Liver (tissue), 9 donors: Measurements from ENCODE around the gene SLC6A18. TPM values are rescaled to one million over a fixed set of nuclear protein-coding genes. Genes with fewer than 3 reads are reported as not detected.

ENCODE experiments used
- DNase-seq: peaks from one replicate; pipeline ENCODE4 v3.0.0-alpha.2; 2017; ENCODE audit warnings: low spot score
- H3K27ac ChIP-seq, 2 donors: one replicate each; pipeline ENCODE4 v1.7.0; 2013; ENCODE audit warnings: inconsistent platforms in 2 of 2, low read length in 2 of 2, control low read depth in 1 of 2, low read depth in 1 of 2, mild to moderate bottlenecking in 1 of 2
- H3K27me3 ChIP-seq, 4 donors: one replicate each; pipeline versions ENCODE4 v1.6.1 to v1.7.0; 2013; ENCODE audit warnings: low read length in 3 of 4, inconsistent platforms in 1 of 4, mild to moderate bottlenecking in 1 of 4, moderate library complexity in 1 of 4; ENCODE audit not compliant: control insufficient read depth in 4 of 4, insufficient read depth in 4 of 4
- H3K36me3 ChIP-seq, 4 donors: one replicate each; pipeline versions ENCODE4 v1.6.1 to v1.7.0; 2013; ENCODE audit warnings: low read length in 3 of 4, mild to moderate bottlenecking in 3 of 4, low read depth in 1 of 4, moderate library complexity in 1 of 4; ENCODE audit not compliant: control insufficient read depth in 4 of 4, insufficient read depth in 3 of 4
- H3K4me1 ChIP-seq, 4 donors: one replicate each; pipeline versions ENCODE4 v1.6.1 to v1.7.0; 2013; ENCODE audit warnings: low read length in 3 of 4, mild to moderate bottlenecking in 3 of 4, moderate library complexity in 1 of 4; ENCODE audit not compliant: control insufficient read depth in 4 of 4, insufficient read depth in 4 of 4
- H3K4me3 ChIP-seq, 3 donors: one replicate each; pipeline versions ENCODE4 v1.6.1 to v1.7.0; 2013; ENCODE audit warnings: low read length in 3 of 3, control low read depth in 1 of 3, low read depth in 1 of 3, mild to moderate bottlenecking in 1 of 3
- H3K9ac ChIP-seq, 2 donors: one replicate each; pipeline ENCODE4 v1.7.0; 2013; ENCODE audit warnings: low read length in 2 of 2, mild to moderate bottlenecking in 2 of 2, moderate library complexity in 2 of 2, control low read depth in 1 of 2, low read depth in 1 of 2
- H3K9me3 ChIP-seq, 4 donors: one replicate each; pipeline versions ENCODE4 v1.6.1 to v1.7.0; 2013; ENCODE audit warnings: low read length in 3 of 4; ENCODE audit not compliant: control insufficient read depth in 4 of 4
- ATF3 ChIP-seq: IDR thresholded peaks from 2 replicates; pipeline ENCODE4 v1.6.1; 2016; ENCODE audit warnings: antibody characterized with exemption
- CTCF ChIP-seq: fragments of 150-350 bp; IDR thresholded peaks from 2 replicates; pipeline ENCODE4 v1.5.1; 2017; ENCODE audit warnings: improper control_type of control experiment, low read depth, low read length; ENCODE audit not compliant: missing input control
- EGR1 ChIP-seq, 2 donors: IDR thresholded peaks; 2 replicates each; pipeline ENCODE4 v1.6.1; 2016 to 2018; ENCODE audit warnings: antibody characterized with exemption in 2 of 2, low read depth in 2 of 2
- FOXA1 ChIP-seq: IDR thresholded peaks from 2 replicates; pipeline ENCODE4 v1.6.1; 2016; ENCODE audit warnings: antibody characterized with exemption
- FOXA2 ChIP-seq: IDR thresholded peaks from 2 replicates; pipeline ENCODE4 v1.6.1; 2016; ENCODE audit warnings: antibody characterized with exemption
- GABPA ChIP-seq, 2 donors: IDR thresholded peaks in 1 of 2; conservative IDR thresholded peaks in 1 of 2; 2 replicates each; pipeline ENCODE4 v1.6.1; 2016; ENCODE audit warnings: antibody characterized with exemption in 2 of 2, mild to moderate bottlenecking in 1 of 2, moderate library complexity in 1 of 2
- HNF4A ChIP-seq, 2 donors: conservative IDR thresholded peaks; 2 replicates each; pipeline ENCODE4 v1.6.1; 2016; ENCODE audit warnings: antibody characterized with exemption in 2 of 2, mild to moderate bottlenecking in 2 of 2
- HNF4G ChIP-seq: IDR thresholded peaks from 2 replicates; pipeline ENCODE4 v1.6.1; 2016; ENCODE audit warnings: antibody characterized with exemption
- JUND ChIP-seq, 2 donors: IDR thresholded peaks; 2 replicates each; pipeline ENCODE4 v1.6.1; 2016; ENCODE audit warnings: antibody characterized with exemption in 2 of 2
- MAX ChIP-seq: IDR thresholded peaks from 2 replicates; pipeline ENCODE4 v1.6.1; 2016; ENCODE audit warnings: antibody characterized with exemption
- NR2F2 ChIP-seq: IDR thresholded peaks from 2 replicates; pipeline ENCODE4 v1.6.1; 2016; ENCODE audit warnings: antibody characterized with exemption
- RAD21 ChIP-seq, 2 donors: IDR thresholded peaks; 2 replicates each; pipeline ENCODE4 v1.6.1; 2016; ENCODE audit warnings: antibody characterized with exemption in 2 of 2, mild to moderate bottlenecking in 2 of 2
- REST ChIP-seq: IDR thresholded peaks from 2 replicates; pipeline ENCODE4 v1.6.1; 2016; ENCODE audit warnings: antibody characterized with exemption, mild to moderate bottlenecking
- RXRA ChIP-seq, 2 donors: IDR thresholded peaks; 2 replicates each; pipeline ENCODE4 v1.6.1; 2017 to 2018; ENCODE audit warnings: antibody characterized with exemption in 2 of 2, mild to moderate bottlenecking in 1 of 2
- SP1 ChIP-seq: IDR thresholded peaks from 2 replicates; pipeline ENCODE4 v1.6.1; 2018; ENCODE audit warnings: antibody characterized with exemption, mild to moderate bottlenecking
- TAF1 ChIP-seq: conservative IDR thresholded peaks from 2 replicates; pipeline ENCODE4 v1.6.1; 2016; ENCODE audit warnings: antibody characterized with exemption, mild to moderate bottlenecking
- YY1 ChIP-seq: IDR thresholded peaks from 2 replicates; pipeline ENCODE4 v1.6.1; 2016; ENCODE audit warnings: antibody characterized with exemption, mild to moderate bottlenecking
- ZBTB33 ChIP-seq: IDR thresholded peaks from 2 replicates; pipeline ENCODE4 v1.6.1; 2016; ENCODE audit warnings: antibody characterized with exemption
- WGBS: extraction: QIAGEN DNeasy Blood & Tissue Kit; methylation state at CpG from one replicate; pipeline ENCODE4 v1.1.7; 2013; 5-methylcytosine and 5-hydroxymethylcytosine counted together
- polyA plus RNA-seq, 2 donors: library from polyadenylated mRNA; stranded (reverse) in 1 of 2; unstranded in 1 of 2; fragments of 200-250 nt in 1 of 2; fragments of >200 nt in 1 of 2; fragmentation: Nextera tagmentation in 1 of 2; extraction: Ambion mirVana in 1 of 2; gene quantifications; one replicate each; pipeline versions ENCODE4 v1.2.1 to v1.2.3, GENCODE V29; 2013 to 2015
- total RNA-seq, 2 donors: library from RNA; depleted of rRNA; stranded (reverse); fragments of >200 nt; gene quantifications; one replicate each; pipeline ENCODE4 v1.2.3, GENCODE V29; 2014
- donor health status: healthy.
- donor health status: healthy.
- donor health status: healthy.
- donor health status: healthy.
- donor health status: healthy.

SLC6A18 gene
- total and polyA plus RNA-seq, 4 donors, result not detected

GRCh38 chr5:1181451-1182359, 43.5 kb upstream of the SLC6A18 start:
- H3K4me1 ChIP-seq, result peaks cover 34 to 58% (median 51%) of the 10 kb centered on the region in 4 donors
- H3K36me3 ChIP-seq, result no peaks in the 10 kb centered on the region
- H3K9me3 ChIP-seq, result no peaks in the 10 kb centered on the region
- 37% methylated on average over 27 of the region's 27 CpGs for WGBS
- H3K4me3 ChIP-seq, result peak overlapping the region in 1 of 3 donors; percentile 55
- peak; percentile 74 for DNase-seq
- H3K27me3 ChIP-seq, result no peaks in the 10 kb centered on the region
- no peak for TF ChIP-seq ATF3
- TF ChIP-seq HNF4G, result peak; percentile 98
- no peak for TF ChIP-seq GABPA (IDR thresholded peaks at IDR 0.05 in 1 of 2, conservative IDR thresholded peaks at IDR 0.05 in 1 of 2)
- TF ChIP-seq ZBTB33, result peak; percentile 65
- TF ChIP-seq RAD21 (IDR thresholded peaks at IDR 0.05), result peak in 1 of 2 donors; percentile 30
- peak; percentile 56 for TF ChIP-seq YY1
- TF ChIP-seq MAX, result peak; percentile 88
- peak in 1 of 2 donors; percentile 13 for TF ChIP-seq JUND (IDR thresholded peaks at IDR 0.05)
- TF ChIP-seq FOXA2, result no peak
- TF ChIP-seq HNF4A (conservative IDR thresholded peaks at IDR 0.05), result peak; percentile 97 to 99
- TF ChIP-seq FOXA1, result peak; percentile 39
- TF ChIP-seq EGR1 (IDR thresholded peaks at IDR 0.05; ENCODE audit: low read depth in 2 of 2), result peak in 1 of 2 donors; percentile 57
- peak; percentile 91 to 94 for TF ChIP-seq RXRA (IDR thresholded peaks at IDR 0.05)
- peak; percentile 87 for TF ChIP-seq SP1
- TF ChIP-seq REST, result peak; percentile 24
- peak; percentile 93 for TF ChIP-seq NR2F2
- no peak for TF ChIP-seq TAF1
- TF ChIP-seq CTCF, result no peak
- no peak overlapping the region for H3K9ac ChIP-seq
- peak overlapping the region; percentile 66 to 75 for H3K27ac ChIP-seq
